Testis (tissue), 2 donors: ENCODE results near the gene SCN4A.
"Not testable (repeated sequence)": the region's sequence is repeated elsewhere in the genome, so short reads cannot be mapped to it uniquely, and the experiment has no call there.

Source experiments
- POLR2A ChIP-seq: fragments of 450-650 bp; IDR thresholded peaks from one replicate; pipeline ENCODE4 v1.6.1; 2017; ENCODE audit warnings: antibody characterized with exemption, mild to moderate bottlenecking, moderate library complexity
- TF ChIP-seq, protein P1 (sequence below), 3 experiments: fragments of 450-650 bp in 2 of 3; fragments of 200-600 bp in 1 of 3; sonication (generic) in 1 of 3; IDR thresholded peaks; one replicate each; pipeline ENCODE4 v1.5.1; 2016 to 2019; ENCODE audit warnings: antibody characterized with exemption in 3 of 3, mild to moderate bottlenecking in 2 of 3, moderate library complexity in 1 of 3

DNA sequence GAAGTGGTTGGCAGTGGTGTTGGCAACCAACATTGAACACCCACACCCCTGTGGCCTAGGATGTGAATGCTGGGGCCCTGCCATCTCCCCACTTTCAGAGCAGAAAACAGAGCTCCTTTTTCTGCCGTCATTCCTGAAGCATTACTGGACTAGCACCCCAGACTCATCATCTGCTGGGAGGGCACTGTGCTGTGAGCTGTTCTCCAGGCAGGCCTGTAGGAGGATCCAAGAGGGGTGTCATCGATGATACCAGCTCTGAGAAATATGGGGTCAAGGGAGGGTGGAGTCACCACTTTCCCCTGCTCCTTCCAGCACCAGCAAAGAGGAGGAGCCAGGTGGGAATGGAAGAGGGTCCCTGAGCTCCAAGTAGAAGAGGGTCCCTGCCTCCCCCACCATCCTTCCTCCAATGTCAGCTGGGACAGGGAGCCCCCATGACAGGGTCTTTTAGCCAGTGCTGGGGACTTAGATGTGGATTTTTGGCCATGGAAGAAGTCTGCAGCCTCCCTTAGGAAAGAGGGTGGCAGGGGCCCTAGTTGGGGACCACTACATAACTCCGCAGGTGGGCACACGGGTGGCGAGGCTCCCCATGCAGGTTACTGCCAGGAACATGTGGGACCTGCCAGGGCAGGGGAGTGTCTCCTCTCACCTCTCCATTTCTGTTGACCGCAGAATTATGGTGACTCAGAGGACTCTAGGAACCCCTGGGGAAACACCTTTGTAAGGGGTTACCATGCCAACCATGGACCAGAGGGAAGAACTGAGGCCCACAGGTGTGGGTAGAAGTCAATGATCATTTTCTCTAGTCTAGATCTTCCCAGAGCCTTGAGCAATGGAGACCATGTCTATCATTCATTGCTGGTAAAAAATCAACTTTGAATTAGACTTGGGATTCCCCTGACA, 73.6 kb downstream of the SCN4A start:
- TF ChIP-seq, protein P1, sequence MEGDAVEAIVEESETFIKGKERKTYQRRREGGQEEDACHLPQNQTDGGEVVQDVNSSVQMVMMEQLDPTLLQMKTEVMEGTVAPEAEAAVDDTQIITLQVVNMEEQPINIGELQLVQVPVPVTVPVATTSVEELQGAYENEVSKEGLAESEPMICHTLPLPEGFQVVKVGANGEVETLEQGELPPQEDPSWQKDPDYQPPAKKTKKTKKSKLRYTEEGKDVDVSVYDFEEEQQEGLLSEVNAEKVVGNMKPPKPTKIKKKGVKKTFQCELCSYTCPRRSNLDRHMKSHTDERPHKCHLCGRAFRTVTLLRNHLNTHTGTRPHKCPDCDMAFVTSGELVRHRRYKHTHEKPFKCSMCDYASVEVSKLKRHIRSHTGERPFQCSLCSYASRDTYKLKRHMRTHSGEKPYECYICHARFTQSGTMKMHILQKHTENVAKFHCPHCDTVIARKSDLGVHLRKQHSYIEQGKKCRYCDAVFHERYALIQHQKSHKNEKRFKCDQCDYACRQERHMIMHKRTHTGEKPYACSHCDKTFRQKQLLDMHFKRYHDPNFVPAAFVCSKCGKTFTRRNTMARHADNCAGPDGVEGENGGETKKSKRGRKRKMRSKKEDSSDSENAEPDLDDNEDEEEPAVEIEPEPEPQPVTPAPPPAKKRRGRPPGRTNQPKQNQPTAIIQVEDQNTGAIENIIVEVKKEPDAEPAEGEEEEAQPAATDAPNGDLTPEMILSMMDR (IDR thresholded peaks at IDR 0.05), result not testable (repeated sequence)
- not testable (repeated sequence) for TF ChIP-seq POLR2A
